Effector CD4-positive, alpha-beta T cell (primary cell): ENCODE results near the gene THRB.

Source experiments
- DNase-seq: peaks from one replicate; pipeline ENCODE4 v3.0.0-alpha.2; 2020

THRB gene

GRCh38 chr3:24220859-24221657 is 273.6 kb downstream of the THRB start:
- no peak for DNase-seq

- no peak for DNase-seq
These were observed 279.1 kb downstream of the THRB start for GRCh38 chr3:24215502-24215901.

DNA sequence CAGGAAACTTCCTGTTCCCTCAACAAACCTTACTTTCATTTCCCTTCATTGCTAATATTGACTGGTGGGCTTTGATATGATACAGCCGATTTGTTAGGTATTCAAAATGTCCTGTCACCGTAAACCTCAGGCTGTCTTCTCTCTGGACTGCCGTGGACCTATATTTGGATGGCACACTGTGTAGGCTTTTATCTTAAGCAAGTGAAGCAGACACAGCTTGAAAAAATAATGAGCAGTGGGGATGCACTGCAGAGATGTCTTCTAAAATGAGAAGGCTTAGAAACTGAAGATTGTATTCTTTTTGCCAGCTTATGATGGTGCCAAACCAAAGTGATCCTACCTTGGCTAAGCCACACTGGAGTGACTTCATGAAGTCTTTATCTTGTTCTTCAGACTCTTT is 283.3 kb downstream of the THRB start:
- DNase-seq: no peak

DNA sequence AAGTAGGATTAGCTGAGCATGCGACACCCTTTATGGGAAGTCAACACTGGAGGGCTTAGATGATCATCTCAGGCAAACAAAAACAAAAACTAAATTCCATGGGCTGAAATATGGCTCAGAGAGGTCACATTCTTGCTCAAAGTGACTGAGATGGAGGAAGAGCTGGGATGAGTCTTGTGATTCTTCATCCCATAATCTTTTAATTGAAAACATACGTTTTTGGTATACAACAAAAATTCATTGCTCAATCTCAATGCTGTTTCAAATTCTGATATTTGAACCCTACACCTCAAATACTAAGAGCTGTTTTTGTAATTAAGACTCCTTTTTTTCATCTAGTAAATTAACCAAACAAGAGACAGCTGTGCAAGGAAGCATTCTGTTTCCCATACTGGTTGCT is 292.6 kb downstream of the THRB start:
- DNase-seq: no peak

GRCh38 chr3:24201301-24201700 is 293.3 kb downstream of the THRB start:
- no peak for DNase-seq

DNA sequence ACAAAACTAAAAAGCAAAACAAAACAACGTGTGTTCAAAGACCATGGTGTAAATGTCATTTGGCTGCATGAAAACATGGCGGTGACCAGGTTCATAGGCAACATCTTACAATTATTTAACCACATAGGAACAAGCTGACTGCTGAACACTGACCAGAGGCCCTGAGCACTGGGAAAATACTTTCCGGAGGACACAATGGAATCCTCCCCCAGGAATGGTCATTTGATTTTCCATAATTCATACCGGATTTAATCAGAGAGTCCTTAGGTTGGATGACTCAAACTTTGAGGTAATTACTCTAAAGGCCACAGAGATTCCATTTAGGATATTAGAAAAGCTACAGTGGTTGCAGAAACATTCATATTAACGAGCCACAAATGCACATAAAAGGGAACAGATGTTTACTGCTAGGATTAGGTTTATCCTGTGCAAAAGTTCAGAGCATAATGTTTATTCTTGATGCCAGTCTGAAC is 294.8 kb downstream of the THRB start:
- DNase-seq: no peak

DNA sequence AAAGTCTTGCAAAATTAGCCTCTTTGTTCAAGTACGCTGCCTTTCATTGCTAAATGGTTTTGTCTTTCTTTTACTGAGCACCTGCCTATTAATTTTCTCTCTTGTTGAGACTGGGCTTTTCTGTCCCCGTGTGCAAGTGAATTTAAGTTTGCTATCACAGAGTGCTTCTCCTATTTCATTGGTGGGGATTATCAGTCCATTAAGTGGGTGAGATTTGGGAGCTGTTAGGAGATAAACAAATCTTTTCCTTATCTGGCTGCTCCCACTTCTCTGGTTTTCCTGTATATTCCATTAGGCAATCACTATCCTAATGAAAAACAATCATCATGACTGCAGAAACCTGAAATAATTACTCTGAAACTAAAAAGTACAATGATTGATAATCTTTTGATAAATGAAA is 295.4 kb downstream of the THRB start:
- no peak for DNase-seq

GRCh38 chr3:24198728-24199127 is 295.9 kb downstream of the THRB start:
- DNase-seq: no peak

- no peak for DNase-seq
These were observed 296.8 kb downstream of the THRB start for GRCh38 chr3:24197809-24198208.

DNA sequence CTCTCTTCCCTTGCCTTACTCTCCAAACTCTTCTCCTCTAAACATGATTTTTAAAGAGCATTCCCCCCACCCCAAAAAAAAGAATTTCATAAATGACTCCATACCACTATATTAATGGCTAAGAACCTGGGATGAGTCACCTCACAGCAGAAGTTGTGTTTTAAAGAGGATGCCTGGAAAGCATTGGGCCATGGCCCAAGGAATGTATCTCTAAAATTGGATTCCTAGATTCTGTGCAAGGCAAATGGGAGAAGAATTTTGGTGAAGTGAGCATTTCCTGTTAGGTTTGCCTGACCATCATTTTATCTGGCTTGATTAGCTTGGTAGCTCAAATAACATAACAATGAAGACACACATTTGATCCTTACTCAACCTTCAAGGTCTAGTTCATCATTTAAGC is 298.1 kb downstream of the THRB start:
- DNase-seq: no peak

GRCh38 chr3:24195504-24196230 is 299.0 kb downstream of the THRB start:
- DNase-seq: no peak

DNA sequence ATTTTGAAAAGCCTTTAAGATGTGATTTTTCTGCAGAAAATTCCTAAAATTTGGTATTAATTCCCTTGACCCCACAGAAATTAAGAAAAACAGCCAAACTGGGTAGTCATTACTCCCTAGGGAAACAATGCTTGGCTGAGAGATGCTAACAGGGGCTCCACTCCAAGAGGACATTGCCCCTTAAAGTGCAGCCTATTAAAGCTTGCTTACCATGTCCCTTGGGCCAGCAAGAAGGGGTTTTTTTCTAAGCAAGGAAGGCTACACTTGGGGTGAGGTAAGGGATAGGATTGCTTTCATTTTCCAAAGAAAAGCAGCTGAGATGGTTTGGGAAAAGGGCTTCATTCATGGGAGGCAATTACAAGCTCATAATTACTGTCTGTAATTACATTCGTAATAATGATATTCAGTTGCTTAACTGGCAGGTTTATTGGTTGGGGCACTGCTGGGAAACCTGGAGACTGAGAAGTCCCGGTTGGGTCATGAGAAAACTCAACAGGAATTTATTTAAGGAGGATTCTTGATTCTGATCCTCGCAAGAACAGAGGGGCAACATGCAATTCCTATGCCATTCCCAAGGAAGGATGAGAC is 302.1 kb downstream of the THRB start:
- no peak for DNase-seq

GRCh38 chr3:24191801-24192403 is 302.7 kb downstream of the THRB start:
- no peak for DNase-seq

- no peak for DNase-seq
These were observed 304.4 kb downstream of the THRB start for GRCh38 chr3:24190256-24190655.

- no peak for DNase-seq
These were observed 308.8 kb downstream of the THRB start for GRCh38 chr3:24185738-24186384.

DNA sequence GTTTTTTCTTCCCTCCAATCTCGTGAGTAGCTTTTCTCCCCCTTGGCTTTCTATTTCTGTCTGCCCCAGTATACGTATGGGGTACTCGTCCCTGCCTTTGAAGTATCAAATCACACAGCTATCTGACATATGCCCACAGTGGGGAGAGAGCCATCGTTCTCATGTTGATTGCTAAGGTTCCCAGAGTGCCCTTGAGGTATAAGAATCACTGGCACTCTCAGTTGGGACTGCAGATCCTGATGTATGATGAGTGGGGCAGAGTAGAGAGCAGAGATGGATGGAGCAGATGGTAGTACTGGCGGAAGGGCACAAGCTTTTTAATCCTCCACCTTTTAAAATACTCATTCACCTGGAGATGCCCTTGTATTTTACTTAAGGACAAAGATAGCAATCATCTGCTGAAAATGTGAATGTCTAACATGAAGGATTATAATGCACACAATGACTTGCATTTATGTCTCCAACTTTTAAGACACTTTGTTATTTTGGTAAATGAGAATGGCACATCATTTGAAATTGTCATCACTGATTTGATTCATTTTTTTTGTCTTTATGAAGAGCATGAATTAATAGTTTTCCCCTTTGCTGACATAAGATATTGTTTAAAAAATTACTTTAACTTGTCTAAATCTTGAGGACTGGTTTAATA is 310.0 kb downstream of the THRB start:
- no peak for DNase-seq

GRCh38 chr3:24182756-24183155 is 311.9 kb downstream of the THRB start:
- no peak for DNase-seq

GRCh38 chr3:24181256-24181655 is 313.4 kb downstream of the THRB start:
- no peak for DNase-seq

DNA sequence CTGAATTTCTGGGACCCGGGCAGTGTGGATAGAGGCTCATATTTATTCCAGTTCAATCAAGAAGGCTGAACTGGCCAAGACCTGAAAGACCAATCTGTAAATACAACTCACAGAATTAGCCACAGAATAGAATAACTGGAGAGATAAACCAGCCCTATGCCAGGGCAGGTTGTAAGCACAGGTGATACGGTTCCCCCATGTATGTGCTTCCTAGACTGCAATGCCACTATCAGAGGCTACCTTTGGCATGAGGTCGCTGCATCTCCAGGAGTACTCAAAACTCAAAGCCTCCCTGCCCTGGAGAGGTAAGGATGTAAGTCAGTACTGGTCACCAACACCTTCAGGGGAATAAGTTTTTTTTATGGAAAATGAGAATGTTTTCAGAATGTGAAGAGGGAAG is 314.0 kb downstream of the THRB start:
- DNase-seq: no peak

- DNase-seq: no peak
These were observed 317.4 kb downstream of the THRB start for GRCh38 chr3:24177201-24177600.

GRCh38 chr3:24174614-24175013 is 320.0 kb downstream of the THRB start:
- DNase-seq: no peak

DNA sequence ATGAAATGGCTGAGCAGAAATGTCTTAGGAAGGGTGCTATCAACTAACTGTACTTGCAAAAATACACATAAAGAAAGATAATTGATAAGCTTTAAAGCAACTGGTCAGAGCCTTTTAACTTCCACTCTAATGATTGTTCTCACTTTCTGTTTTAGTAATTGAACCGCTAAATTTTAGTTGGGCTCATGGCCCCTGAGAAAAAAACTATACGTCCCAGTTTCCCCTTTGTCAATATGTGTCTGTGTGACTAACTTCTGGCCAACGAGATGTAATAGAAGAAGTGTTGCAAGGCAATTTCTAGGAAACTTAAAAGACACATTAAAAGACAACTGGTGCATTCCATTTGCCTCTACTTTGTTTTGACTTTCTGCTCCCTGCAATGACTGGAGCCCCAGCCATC is 325.7 kb downstream of the THRB start:
- DNase-seq: no peak
